Subcutaneous adipose tissue (tissue), 4 donors: Measurements from ENCODE around the gene OCSTAMP. TPM values are rescaled to one million over a fixed set of nuclear protein-coding genes. Genes with fewer than 3 reads are reported as not detected.

Experiments
- total RNA-seq, 4 donors: library from RNA; depleted of rRNA; stranded (reverse); fragments of >200 nt; gene quantifications; one replicate each; pipeline ENCODE4 v1.1.0, GENCODE V29; 2016
- TF ChIP-seq, protein P1 (sequence below): fragments of 450-650 bp; IDR thresholded peaks from one replicate; pipeline ENCODE4 v1.5.1; 2016; ENCODE audit warnings: low read depth, mild to moderate bottlenecking, control low read depth, antibody characterized with exemption, moderate library complexity

The OCSTAMP gene
- total RNA-seq, 4 donors from 2014 or later = not detected

DNA sequence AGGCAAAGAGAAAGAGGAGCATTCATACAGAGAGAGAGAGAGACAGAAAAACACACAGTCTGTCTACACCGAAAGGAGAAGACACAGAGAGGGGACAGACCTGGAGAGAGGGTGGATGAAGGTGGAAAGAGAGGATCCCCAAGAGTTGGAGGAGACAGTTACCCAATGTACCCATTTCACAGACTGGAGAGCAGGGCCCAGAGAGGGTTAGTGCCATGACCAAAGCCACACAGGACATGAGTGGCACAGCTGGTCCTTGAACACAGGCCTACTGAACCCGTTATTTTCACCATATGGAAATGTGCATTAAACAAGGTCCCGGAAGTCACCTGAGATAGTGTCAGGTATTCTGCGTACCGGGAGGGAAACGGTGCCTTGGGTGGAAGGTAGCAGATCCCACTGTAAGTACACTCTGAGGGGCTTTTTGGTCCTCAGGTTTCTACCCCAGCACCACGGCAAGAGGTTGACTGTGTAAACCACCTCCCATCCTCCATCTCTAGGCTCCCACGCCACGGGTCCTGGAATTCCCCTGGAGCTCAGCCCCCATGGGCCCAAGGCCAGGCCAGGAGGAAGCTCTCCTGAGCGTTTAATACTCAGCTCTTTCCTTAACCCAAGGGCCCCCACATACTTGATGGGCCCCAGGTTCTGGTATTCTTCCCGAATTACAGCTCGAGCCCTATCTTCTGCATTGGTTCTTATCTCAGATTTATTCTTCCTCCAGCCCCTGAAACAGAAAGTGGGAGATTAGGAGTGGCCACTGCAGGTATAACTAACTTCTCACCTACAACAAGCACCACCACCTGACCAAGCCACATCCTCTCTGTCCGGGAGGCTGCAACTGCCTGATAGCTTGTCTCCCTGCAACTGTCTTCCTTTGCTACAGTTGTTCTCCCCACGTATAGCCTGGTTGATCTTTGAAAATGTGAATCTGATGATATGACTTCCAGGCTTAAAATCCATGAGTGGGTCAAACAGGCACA is 38.4 kb upstream of the OCSTAMP start:
- TF ChIP-seq, protein P1, sequence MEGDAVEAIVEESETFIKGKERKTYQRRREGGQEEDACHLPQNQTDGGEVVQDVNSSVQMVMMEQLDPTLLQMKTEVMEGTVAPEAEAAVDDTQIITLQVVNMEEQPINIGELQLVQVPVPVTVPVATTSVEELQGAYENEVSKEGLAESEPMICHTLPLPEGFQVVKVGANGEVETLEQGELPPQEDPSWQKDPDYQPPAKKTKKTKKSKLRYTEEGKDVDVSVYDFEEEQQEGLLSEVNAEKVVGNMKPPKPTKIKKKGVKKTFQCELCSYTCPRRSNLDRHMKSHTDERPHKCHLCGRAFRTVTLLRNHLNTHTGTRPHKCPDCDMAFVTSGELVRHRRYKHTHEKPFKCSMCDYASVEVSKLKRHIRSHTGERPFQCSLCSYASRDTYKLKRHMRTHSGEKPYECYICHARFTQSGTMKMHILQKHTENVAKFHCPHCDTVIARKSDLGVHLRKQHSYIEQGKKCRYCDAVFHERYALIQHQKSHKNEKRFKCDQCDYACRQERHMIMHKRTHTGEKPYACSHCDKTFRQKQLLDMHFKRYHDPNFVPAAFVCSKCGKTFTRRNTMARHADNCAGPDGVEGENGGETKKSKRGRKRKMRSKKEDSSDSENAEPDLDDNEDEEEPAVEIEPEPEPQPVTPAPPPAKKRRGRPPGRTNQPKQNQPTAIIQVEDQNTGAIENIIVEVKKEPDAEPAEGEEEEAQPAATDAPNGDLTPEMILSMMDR = no peak

DNA sequence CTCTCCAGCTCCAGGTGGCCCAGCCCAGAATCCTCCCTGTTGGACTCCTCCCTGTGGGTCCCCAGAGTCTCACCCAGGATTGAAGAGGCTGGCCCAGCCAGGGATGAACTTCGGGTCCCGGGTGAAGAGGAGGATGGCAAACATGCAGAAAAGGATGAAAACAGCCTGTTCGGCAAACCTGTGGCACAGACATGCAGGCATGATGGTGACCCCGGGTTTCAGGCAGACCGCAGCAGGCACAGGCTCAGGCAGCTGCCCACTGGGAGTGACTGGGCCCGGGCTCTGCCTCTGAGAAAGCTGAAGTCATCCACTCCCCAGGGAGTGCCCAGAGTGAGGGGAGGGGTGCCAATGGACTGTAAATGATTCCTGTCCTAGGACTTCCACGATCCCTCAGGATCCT is 37.5 kb upstream of the OCSTAMP start:
- TF ChIP-seq, protein P1 = no peak

DNA sequence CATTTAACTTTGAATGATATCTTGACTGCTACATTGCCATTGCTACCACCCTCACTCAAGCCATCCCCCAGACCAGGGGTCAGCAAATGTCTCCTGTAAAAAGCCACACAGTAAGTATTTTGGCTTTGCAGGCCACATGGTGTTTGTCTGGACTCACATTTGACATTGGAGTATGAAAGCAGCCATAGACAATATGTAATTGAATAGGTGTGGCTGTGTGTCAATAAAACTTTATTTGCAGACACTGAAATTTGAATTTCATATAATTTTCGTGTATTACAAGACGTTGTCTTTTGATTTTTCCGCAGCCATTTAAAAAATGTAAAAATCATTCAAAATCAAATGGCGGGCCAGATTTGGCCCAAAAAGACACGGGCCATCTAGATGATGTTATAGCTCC is 36.3 kb upstream of the OCSTAMP start:
- TF ChIP-seq, protein P1 = no peak

DNA sequence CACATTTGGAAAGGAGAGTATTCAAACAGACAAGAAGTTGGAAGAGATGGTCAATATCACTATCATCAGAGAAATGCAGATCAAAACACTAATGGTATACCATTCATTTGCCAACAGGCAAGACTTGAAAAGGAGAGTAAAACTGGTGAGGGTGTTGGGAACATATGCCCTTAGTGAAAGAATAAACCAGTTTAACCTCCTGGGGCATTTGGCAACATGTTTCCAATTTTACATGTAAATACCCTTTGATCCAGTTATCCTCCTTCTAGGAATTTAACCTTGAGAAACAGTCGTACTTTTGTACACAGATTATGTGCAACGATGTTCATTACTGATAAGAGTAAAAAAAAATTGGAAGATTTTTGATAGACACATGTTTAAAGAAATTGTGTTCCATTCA is 34.1 kb upstream of the OCSTAMP start:
- TF ChIP-seq, protein P1 = no peak

DNA sequence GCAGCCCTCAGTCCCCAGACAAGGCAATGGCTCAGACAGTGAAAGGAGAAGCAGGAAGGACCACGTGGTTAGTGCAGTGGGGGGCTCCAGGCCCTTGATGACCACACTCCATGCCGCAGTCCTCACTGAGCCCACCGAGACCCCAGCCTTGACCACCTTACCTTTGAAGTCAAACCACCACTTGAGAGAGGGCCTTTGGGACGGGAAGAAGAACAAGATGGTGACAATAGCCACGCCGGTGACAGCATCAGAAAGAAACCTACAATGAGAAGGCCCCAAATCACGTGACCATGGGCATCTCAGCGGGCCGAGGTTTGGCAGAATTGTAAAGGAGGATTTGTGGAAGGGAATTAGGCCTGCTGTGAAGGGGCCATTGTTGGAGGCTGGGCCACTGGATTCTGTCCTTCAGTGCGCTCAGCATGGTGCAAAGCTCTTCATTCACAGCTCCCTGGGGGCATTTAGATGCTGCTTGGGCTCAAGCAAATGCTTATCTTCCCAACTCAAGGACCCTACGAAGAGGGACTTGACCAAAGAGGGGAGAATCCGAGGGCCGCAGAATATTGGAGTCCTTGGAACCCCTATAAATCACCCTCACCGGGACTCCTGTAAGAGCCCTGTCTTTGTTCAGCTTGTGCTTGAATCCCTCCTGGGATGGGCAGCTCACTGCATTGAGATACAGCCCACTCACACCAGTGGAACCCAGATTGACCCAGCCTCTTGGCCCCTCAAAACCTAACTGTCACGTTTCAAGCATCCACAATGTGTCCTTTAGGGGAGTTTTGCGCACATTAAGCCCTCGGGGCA is 33.2 kb upstream of the OCSTAMP start:
- TF ChIP-seq, protein P1 = no peak

DNA sequence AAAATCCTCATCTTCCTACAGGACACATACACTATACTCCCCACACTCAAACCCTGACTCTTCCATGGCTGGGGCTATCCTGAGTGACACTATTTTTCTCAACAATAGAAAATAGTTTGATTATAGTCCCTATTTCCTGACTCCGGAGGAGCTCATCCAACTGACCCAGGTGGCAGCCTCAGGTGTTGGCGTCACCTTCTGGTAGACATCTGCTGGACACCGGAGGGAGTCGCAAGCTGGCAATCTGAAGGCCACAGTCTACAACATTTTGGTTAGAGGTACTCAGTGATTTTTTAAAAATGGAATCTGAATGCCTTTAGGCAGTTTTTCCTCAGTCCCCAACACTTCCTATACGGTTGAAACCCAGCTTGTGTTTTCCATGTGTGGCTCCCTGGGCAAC is 32.2 kb upstream of the OCSTAMP start:
- TF ChIP-seq, protein P1 = no peak

DNA sequence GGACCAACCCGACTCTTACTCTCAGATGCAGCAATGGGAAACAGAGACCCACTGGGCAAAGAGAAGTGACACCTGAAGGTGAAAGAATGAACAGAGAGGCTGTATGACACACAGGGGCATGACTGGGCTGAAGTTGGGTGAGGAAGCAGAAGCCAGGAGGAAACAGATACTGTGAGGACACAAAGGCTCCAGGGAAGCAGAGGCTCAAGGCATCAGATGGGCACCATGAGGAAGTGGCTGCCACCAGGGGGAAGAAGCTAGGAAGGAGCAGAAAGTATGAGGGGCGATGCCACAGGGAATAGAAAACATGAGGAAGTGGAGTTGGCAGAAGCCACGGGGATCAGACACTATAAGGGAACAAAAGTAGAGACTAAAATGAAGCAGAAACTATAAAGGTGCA is 30.9 kb upstream of the OCSTAMP start:
- TF ChIP-seq, protein P1 = no peak
